ENCODE data around the gene IFI16. TPM values are rescaled to one million over a fixed set of nuclear protein-coding genes. Genes with fewer than 3 reads are reported as not detected.

Gene IFI16
- total and polyA plus RNA-seq, 12 donors = 39.4 to 130 (median 95.3) TPM

DNA sequence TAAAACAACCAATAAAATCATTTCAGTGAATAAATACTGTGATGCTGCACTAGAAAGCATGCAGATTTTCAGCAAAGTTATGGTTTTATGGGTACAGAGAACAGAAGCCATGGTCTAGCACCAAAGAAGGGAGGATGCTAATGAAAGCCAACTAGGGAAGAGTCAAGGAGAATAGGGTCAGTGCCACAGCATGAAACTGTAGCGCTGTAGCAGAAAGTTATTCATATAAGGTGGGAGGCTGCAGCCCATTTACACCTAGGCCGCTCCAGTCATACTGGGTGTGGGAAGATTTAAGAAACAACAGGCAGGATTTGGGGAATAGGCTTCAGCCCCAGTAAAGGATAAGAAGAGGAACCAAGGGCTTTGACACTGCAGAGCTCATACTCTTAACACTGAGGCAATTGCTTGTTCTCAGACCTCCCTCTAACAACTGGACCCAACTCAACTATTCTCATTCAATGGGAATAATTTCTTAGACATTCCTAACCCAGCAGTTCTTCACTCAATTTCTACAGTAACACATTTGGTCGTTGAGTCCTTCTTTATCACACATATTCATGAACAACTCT is 4.4 kb downstream of the IFI16 start:
- Histone ChIP-seq H3K4me1 (replicated peaks in 1 of 2) (peaks cover 0 to 60% of the 10 kb centered on the region in 2 donors), H3K27ac (no peak overlapping the region), H3K9me3 (replicated peaks in 1 of 3) (no peaks in the 10 kb centered on the region), H3K36me3 (replicated peaks in 1 of 2) (peaks cover 0 to 35% of the 10 kb centered on the region in 2 donors), H3K27me3 (no peaks in the 10 kb centered on the region), H3K4me3 (peak overlapping the region in 1 of 4 donors; percentile 60)
- TF ChIP-seq, protein P1, sequence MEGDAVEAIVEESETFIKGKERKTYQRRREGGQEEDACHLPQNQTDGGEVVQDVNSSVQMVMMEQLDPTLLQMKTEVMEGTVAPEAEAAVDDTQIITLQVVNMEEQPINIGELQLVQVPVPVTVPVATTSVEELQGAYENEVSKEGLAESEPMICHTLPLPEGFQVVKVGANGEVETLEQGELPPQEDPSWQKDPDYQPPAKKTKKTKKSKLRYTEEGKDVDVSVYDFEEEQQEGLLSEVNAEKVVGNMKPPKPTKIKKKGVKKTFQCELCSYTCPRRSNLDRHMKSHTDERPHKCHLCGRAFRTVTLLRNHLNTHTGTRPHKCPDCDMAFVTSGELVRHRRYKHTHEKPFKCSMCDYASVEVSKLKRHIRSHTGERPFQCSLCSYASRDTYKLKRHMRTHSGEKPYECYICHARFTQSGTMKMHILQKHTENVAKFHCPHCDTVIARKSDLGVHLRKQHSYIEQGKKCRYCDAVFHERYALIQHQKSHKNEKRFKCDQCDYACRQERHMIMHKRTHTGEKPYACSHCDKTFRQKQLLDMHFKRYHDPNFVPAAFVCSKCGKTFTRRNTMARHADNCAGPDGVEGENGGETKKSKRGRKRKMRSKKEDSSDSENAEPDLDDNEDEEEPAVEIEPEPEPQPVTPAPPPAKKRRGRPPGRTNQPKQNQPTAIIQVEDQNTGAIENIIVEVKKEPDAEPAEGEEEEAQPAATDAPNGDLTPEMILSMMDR (IDR thresholded peaks at IDR 0.05) = no peak
- no peak for TF ChIP-seq POLR2A (IDR thresholded peaks at IDR 0.05)
- intact Hi-C loops (cut with DNase I) = no loop called here
- DNase-seq = no peak
- 86 to 95% (median 93%) methylated on average over 3 of the region's 3 CpGs for WGBS, 4 donors

DNA sequence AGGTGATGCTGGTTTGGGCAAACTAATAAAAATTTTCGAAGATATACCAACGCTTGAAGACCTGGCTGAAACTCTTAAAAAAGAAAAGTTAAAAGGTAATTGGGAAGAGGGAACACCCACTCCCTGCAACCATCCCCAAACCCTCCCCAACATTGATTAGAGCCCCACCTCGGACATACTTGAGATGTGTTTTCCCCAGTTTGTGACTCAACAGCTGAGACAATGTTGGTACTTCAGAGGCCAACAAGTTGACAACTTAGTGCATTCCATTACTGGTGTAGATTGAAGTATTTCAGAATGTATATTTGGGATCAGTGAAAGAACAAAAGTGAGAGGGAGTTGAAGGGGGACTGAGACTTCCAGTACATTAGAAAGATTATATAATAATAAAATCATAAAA is 5.1 kb downstream of the IFI16 start:
- 82 to 96% (median 89%) methylated on average over 3 of the region's 3 CpGs for WGBS, 4 donors
- peaks cover 0 to 43% of the 10 kb centered on the region in 2 donors for H3K36me3 ChIP-seq (replicated peaks in 1 of 2)
- intact Hi-C loops (cut with DNase I) = no loop called here

GRCh38 chr1:159015440-159015909 is 5.8 kb downstream of the IFI16 start:
- Histone ChIP-seq H3K27me3 (no peaks in the 10 kb centered on the region), H3K4me1 (replicated peaks in 1 of 2) (peaks cover 0 to 65% of the 10 kb centered on the region in 2 donors), H3K27ac (peak overlapping the region in 2 of 5 donors; percentile 32 to 54), H3K36me3 (replicated peaks in 1 of 2) (peaks cover 0 to 49% of the 10 kb centered on the region in 2 donors), H3K4me3 (peak overlapping the region in 1 of 4 donors; percentile 12), H3K9me3 (replicated peaks in 1 of 3) (no peaks in the 10 kb centered on the region)
- intact Hi-C loops (cut with DNase I) = no loop called here
- DNase-seq = peak; percentile 41 to 82 (median 71)
- TF ChIP-seq POLR2A (IDR thresholded peaks at IDR 0.05) = peak in 1 of 2 donors; percentile 12
- TF ChIP-seq, protein P1 (IDR thresholded peaks at IDR 0.05) = peak in 1 of 6 experiments; percentile 12
- WGBS, 4 donors = 58 to 70% (median 64%) methylated on average over 4 of the region's 4 CpGs

More for the DNA sequence above, 5.1 kb downstream of the IFI16 start:
- no peak for DNase-seq
- Histone ChIP-seq H3K27ac (peak overlapping the region in 1 of 5 donors; percentile 32), H3K4me3 (peak overlapping the region in 1 of 4 donors; percentile 12), H3K27me3 (no peaks in the 10 kb centered on the region), H3K9me3 (replicated peaks in 1 of 3) (no peaks in the 10 kb centered on the region), H3K4me1 (replicated peaks in 1 of 2) (peaks cover 0 to 62% of the 10 kb centered on the region in 2 donors)
- no peak for TF ChIP-seq POLR2A (IDR thresholded peaks at IDR 0.05)
- TF ChIP-seq, protein P1 (IDR thresholded peaks at IDR 0.05) = no peak

GRCh38 chr1:159023723-159024122 is 14.0 kb downstream of the IFI16 start:
- 92 to 95% (median 93%) methylated on average over 10 of the region's 10 CpGs for WGBS, 4 donors
- intact Hi-C loops (cut with DNase I) = no loop called here
- peaks cover 0 to 30% of the 10 kb centered on the region in 2 donors for H3K4me1 ChIP-seq (replicated peaks in 1 of 2)
- TF ChIP-seq POLR2A (IDR thresholded peaks at IDR 0.05) = no peak
- TF ChIP-seq, protein P1 (IDR thresholded peaks at IDR 0.05) = no peak
- H3K27ac ChIP-seq = no peak overlapping the region
- H3K4me3 ChIP-seq = no peak overlapping the region
- H3K9me3 ChIP-seq (replicated peaks in 1 of 3) = no peaks in the 10 kb centered on the region
- no peaks in the 10 kb centered on the region for H3K27me3 ChIP-seq
- peaks cover 0 to 43% of the 10 kb centered on the region in 2 donors for H3K36me3 ChIP-seq (replicated peaks in 1 of 2)
- no peak for DNase-seq

All from adrenal gland (tissue), 12 donors.